Measurements from ENCODE around the gene LRTM2. TPM values are rescaled to one million over a fixed set of nuclear protein-coding genes. Genes with fewer than 3 reads are reported as not detected.

The LRTM2 gene
- total RNA-seq, 1 donor from 2014 or later = not detected

DNA sequence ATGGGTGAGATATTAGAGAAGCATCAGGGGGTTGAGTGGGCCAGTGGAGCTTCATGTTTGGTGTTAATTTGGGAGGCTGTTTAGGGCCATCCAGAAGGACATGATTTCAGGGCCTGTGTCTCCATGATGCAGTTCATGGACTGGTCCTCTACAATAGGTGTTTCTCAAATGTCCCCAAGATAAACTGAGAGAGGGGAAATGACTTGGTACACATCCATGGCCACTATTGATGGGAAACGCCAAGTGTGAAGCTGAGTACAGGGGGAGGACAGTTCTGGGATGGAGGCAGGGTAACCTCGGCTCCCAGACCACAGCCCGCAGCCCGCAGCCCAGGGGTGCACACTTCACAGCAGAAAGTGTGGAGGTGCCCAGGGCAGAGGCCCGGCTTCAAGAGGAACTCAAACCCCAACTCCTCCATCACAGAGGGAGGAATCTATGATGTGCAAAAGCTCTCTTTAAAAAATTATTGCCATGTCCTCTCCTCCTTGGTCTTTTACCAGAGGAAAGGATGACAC lies 64.8 kb downstream of the LRTM2 start:
- intact Hi-C loops (cut with micrococcal nuclease) = no loop called here
- no peak overlapping the region for H3K4me3 Mint-ChIP-seq
- H3K27ac Mint-ChIP-seq = no peak overlapping the region
- CTCF ChIA-PET = no interaction called here
- no peak for DNase-seq
- no peaks in the 10 kb centered on the region for H3K36me3 Mint-ChIP-seq (ENCODE audit: low read depth)
- TF ChIP-seq CTCF (IDR thresholded peaks at IDR 0.05) = no peak
- no peak for ATAC-seq (ENCODE audit: low read depth)
- no peaks in the 10 kb centered on the region for H3K4me1 Mint-ChIP-seq
- no peaks in the 10 kb centered on the region for H3K9me3 Mint-ChIP-seq
- H3K27me3 Mint-ChIP-seq = peaks cover 24% of the 10 kb centered on the region
- POLR2A ChIA-PET = interaction anchor here (0.6 kb wide), 1 partner anchor 92 kb away, joined by 3 read pairs; no protein-coding TSS in a partner anchor

GRCh38 chr12:1885599-1886245 lies 65.4 kb downstream of the LRTM2 start:
- DNase-seq (no peak), ATAC-seq (ENCODE audit: low read depth) (no peak)
- no peak for TF ChIP-seq CTCF (IDR thresholded peaks at IDR 0.05)
- H3K36me3 Mint-ChIP-seq (ENCODE audit: low read depth) = no peaks in the 10 kb centered on the region
- CTCF ChIA-PET = no interaction called here
- H3K4me3 Mint-ChIP-seq = no peak overlapping the region
- POLR2A ChIA-PET = no interaction called here
- peaks cover 21% of the 10 kb centered on the region for H3K27me3 Mint-ChIP-seq
- intact Hi-C loops (cut with micrococcal nuclease) = no loop called here
- H3K9me3 Mint-ChIP-seq = no peaks in the 10 kb centered on the region
- no peaks in the 10 kb centered on the region for H3K4me1 Mint-ChIP-seq
- H3K27ac Mint-ChIP-seq = no peak overlapping the region

Other genes starting within 250 kb of the LRTM2 start
- gene FBXL14, start 226.0 kb upstream of the LRTM2 start, total RNA-seq = 19.4 and 21.6 TPM in 2 replicates
- 0.69 and 1.0 TPM in 2 replicates for gene WNT5B, start 191.3 kb upstream of the LRTM2 start, total RNA-seq
- gene ADIPOR2, start 129.5 kb upstream of the LRTM2 start, total RNA-seq = 43.0 and 43.1 TPM in 2 replicates
- 2.1 and 2.8 TPM in 2 replicates for gene CACNA2D4, start 98.1 kb downstream of the LRTM2 start, total RNA-seq
- 12.4 and 14.7 TPM in 2 replicates for gene DCP1B, start 183.9 kb downstream of the LRTM2 start, total RNA-seq
- 0.02 TPM in 2 replicates for gene CACNA1C, start 232.4 kb downstream of the LRTM2 start, total RNA-seq

Measured in activated B cell treated with CpG ODN at 0.5 μM for 24 hours (primary cell).